NCI-H187 treated with DMSO at 0.1 percent for 48 hours (cell line): ENCODE results near the gene TOGARAM2.

Experiments used
- DNase-seq: peaks from one replicate; lab custom pipeline; 2025; lab: John Stamatoyannopoulos, UW

Gene TOGARAM2

DNA sequence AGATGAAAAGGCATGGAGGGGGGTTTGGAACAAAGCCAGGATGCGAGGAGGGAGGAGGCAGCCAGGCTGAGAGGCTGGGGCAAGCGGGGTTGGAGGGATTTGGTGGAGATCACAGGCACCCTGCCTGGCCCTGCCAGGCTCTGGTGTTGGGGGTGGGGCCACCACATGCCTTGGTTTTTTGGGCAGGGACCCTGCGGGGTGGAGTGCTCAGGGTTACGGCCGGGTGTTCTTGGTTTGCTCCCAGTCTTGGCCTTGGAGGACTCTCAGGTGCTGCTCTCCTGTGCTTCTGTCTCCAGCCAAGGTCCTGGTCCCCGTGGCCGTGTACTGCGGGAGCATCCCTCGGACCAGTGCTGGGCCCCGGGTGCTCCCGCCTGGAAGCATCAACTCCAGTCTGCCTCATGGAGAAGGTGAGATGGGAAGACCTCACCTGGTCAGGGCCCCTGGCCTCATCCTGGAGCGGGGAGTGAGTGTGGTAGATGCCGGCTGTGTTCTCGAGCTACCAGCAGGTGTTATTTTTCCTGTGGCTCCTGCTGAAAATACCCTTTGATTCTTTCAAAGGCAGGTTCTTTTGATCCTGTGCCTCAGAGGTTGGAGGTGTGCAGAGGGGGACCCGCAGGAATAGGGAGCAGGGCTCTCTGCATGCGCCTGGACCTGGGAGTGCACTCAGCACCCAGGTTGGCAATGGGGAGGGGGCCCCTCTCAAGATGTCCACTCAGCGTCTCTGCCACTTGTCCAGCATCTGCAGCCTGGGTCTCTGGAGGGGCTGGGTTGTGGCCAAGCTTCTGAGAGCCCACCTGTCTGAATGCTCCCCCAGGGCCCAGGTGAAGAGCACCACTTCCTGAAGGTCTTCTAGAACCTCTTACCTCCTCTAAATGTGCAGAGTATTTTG, 17.0 kb downstream of the TOGARAM2 start:
- DNase-seq = no peak

DNA sequence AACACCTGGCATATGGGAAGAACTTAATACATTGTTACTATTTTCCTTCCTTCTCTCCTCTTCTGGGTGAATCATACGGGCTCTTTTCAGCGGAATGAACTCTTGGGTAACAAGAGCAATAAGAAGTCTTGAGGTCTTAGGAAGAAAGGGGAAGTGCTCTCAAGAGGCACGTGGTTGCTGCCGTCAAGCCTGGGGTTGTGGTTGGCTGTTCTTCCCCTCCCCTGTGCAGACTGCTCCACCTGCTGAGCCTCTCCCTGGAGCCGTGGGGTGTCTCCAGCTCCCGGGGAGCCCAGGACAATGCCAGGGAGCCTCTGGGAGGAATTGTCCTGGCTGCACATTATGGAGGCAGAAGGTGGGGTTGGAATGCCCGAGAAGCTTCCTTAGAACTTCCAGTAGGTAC, 19.4 kb downstream of the TOGARAM2 start:
- no peak for DNase-seq

DNA sequence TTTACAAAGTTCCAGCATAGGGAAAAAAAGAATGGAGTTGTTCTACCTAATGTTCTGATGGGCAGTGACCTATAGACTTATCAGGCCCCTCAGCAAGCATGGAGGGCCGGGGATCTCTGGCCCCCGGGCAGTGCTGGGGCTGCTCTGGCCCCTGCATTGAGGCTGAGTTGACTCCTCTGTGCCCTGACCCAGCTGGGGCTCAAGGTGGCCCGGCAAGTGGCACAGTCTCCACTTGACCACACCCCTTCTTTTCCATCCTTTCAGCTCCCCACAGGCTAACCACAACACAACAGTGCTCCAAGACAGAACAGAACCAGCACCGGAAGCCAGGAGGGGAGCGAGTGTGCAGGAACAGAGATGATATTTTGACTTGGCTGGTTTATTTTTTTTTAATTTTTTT, 19.9 kb downstream of the TOGARAM2 start:
- DNase-seq = no peak

DNA sequence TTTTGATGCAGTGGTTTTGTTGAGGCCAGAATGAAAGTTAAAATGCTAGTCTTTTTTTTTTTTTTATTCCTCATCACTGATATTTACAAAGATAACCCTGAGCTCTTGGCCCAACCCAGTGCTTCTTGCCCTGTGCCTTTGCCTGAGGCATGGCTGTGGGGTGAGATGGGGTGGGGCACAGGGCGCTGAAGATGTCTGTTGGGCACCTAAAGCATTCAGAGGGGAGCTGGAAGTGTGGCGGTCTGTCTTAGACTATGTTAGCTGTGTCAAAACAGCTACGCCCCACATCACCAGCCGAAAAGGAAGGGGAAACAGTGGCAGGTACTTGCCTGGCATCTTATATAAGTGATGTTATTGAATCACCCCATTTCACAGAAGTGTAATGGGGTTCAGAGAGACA, 20.7 kb downstream of the TOGARAM2 start:
- no peak for DNase-seq

DNA sequence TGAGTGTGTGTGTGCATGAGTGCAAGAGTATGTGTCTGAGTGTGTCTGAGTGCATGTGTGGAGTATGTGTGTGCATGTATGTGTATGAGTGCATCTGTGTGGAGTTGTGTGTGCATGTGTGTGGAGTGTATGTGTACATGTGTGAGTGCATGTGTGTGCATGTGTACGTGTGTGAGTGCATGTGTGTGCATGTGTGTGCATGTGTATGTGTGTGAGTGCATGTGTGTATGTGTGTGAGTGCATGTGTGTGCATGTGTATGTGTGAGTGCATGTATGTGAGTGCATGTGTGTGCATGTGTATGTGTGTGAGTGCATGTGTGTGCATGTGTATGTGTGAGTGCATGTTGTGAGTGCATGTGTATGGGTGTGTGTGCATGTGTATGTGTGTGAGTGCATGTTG, 23.7 kb downstream of the TOGARAM2 start:
- DNase-seq = no peak

DNA sequence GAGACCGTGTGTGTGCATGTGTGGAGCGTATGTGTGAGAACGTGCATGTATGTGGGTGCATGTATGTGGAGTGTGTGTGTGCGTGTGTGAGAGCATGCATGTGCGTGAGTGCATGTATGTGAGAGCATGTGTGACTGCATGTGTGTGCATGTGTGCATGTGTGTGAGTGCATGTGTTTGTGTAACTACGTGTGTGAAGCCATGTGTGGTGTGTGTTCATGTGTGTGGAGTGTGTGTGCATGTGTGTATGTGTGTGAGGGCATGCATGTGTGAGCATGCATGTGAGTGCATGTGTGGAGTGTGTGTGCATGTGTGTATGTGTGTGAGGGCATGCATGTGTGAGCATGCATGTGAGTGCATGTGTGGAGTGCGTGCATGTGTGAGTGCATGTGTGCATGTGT, 24.2 kb downstream of the TOGARAM2 start:
- DNase-seq = no peak

DNA sequence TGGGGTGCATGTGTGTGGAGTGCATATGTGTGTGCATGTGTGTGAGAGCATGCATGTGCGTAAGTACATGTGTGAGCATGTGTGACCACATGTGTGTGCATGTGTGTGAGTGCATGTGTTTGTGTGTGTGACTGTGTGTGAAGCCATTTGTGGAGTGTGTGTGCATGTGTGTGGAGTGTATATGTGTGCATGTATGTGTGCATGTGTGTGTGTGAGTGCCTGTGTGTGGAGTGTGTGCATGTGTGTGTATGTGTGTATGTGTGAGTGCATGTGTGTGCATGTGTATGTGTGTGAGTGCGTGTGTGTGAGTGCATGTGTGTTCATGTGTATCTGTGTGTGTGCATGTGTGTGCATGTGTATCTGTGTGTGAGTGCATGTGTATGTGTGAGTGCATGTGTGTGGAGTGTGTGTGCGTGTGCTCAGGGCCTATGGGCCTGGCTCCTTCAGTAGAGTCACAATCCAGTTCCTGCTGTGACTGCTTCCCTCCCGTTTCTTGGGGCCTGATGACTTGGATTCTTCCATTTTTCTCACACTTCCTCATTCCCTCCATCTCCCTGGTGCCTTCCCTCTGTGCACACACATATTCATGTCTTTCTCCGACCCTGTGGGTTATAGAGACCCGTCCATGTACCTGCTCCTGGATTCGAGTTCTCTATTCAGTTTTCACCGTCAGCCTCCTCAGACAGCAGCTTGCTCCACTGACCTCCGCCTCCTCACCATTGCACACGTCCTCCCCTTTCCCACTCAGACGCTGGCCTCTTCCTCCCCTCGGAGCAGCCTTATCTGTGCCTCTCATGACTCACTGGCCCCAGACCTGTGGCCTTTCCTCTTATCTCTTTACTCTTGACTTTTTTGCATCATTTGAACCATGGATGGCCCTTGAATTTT, 25.2 kb downstream of the TOGARAM2 start:
- DNase-seq = no peak

DNA sequence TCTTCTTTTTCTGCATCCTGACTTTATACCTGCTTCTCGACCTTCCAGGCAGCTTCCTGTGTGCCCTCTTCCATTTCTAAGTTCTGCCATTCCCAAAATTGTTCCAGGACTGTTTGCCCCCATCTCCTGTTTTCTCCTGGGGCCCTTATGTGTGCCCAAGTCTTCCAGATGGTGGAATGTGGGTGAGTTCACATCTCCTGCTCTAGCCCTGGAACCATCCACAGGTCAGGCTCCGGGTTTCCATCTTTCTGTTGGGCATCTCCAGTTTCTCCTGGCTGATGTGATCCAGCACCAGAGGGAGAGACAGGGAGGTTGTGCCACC, 25.8 kb downstream of the TOGARAM2 start:
- no peak for DNase-seq

DNA sequence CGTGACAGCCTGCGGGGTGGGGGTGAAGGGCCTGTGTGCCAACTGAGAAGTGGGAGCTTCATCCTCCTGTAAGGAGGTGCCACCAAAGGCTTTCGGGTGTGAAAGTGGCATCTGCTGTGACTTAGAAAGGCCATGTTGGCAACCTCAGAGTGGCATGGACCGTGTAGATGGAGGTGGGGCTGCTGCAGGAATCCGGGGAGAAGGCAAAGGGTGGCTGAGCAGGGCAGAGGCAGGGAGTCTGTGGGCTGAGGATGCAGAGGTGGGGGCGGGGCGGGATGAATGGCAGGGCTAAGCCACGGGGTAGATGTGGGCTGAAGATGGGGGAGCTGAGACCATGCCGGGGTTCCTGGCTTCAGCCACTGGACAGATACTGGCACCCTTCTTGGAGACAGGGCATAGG, 28.2 kb downstream of the TOGARAM2 start:
- no peak for DNase-seq

DNA sequence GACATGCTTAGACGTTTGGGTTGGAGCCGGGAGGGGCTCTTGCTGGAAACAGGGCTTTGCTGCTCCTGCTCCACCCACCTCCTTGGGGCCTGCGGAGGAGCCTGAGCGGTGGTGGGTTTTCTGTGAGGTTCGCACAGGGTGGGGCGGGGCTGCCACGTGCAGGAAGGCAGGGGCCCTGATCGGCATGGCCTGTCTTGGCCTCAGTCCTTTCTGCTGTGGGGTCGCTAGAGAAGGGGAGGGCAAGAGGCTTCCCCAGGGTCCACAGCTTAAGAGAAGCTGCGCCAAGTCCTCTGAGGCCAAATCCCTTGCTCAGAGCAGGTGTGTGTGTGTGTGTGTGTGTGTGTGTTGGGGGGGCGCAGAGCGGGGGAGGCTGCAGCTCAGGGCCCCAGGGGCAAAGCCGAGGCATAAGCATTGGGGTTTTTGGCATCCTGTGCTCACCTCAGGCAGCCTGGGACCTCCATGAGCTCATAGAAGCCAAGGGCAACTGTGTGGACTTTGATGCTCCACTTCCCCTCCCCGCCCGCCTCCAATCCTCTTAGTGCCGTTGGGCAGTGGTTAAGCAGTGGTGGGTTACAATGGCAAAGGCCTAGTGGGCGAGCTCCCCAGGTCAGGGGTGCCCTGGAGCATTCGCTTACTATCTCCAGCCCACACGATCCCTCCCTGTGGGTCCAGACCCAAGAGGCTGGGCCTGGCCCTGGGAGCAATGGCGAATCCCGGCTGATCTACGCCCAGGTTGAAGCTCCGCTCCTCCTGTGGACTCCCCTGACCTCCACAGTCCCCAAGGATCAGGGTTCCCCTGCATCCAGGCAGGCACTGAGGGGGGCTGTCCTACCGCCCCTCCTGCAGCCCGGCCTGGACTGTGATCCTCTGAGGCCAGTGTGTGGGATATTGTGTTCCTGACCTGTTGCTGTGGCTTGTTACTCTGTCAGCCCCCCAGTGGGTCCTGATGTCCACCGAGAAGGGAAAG, 28.9 kb downstream of the TOGARAM2 start:
- DNase-seq = no peak

DNA sequence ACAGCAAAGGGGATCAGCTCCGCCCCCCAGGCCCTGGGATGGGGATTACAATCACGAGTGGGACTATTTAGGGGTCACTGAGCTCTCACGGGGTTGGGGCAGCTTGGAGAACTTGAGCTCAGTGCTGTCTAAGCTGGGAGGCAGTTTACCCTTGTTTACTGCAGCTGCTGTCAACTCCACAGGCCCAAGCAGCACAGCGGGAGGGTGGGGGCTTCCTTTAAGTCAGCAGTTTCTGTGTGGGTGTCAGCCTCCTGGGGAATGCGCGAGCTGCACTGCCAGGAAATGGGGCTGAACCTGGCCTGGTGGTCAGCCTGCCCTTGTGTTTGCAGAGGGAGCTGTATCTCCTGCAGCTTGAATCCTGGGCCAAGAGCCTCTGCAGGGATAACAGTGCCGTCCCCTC, 29.8 kb downstream of the TOGARAM2 start:
- no peak for DNase-seq

DNA sequence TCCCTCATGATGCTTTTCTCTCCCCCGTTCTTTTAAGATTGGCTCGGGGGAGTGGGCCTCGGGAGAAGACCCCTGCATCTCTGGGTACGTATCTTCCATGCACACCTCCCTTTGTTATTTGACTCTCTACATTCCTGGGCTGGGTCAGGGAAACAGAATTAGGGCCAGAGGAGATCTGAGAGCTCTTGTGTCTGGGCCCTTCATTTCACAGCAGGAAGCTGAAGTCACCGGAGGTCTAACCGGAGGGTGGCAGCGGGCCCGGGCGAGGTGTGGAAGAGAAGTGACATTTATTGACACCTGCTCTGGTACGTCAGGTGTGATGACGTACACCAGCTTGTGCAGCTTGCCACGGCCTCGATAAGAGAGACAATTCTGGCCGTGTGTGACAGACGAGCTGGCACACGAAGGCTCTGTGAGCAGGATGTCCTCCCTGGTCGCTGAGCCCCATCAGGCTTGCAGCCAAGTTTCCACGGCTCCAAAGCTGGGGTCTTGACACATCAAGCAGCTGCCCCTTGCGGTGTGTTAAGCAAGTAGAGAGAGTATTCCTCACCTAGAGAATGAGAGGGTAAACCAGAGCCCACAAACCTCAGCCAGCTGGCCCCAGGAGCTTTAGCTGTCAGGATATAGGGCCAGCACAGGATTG, 30.4 kb downstream of the TOGARAM2 start:
- DNase-seq = no peak

DNA sequence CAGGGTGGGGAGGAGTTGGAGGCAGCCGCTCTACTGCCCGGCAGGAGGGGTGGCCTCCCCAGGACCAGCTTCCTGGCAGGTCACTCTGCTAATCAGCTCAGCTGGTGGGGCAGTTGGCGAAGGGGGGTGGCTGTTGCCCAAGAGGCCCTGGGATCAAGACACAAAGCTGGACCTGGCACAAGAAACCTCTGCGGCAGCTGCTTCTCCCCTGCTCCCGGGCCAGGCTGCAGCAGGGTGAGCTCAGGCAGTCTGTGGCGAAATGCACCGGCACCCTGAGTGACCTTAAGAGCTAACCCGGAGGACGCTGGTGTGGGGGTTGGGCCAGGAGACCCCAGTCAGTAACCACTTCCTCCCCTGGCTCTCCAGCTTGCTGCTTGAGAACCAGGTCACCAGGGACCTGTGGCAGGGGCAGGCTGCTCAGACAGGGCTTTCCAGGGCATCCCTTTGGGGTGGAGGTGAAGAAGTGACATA, 31.1 kb downstream of the TOGARAM2 start:
- DNase-seq = no peak

DNA sequence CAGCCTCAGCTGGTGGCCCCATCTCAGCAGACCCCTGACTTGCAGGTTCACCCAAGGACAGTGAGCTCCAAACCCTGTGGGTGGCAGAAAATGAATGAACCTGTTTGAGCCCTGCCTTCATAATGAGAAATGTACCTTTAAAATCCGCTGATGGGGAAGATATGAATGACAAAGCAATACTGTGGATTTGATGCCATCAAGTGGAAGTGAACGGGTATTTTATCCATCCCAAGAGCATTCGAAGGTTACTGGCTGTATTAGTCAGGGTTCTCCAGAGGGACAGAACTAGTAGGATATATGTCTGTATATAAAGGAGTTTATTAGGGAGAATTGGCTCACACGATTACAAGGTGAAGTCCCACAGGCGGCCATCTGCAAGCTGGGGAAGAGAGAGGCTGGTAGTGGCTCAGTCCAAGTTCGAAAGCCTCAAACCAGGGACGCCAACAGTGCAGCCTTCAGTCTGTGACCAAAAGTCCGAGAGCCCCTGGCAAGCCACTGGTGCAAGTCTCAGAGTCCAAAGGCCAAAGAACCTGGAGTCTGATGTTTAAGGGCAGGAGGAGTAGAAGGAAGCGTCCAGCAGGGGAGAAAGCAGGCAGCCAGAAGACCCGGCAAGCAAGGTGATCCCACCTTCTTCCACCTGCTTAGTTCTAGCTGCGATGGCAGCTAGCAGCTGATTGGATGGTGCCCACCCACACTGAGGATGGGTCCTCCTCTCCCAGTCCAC, 32.1 kb downstream of the TOGARAM2 start:
- DNase-seq = no peak

DNA sequence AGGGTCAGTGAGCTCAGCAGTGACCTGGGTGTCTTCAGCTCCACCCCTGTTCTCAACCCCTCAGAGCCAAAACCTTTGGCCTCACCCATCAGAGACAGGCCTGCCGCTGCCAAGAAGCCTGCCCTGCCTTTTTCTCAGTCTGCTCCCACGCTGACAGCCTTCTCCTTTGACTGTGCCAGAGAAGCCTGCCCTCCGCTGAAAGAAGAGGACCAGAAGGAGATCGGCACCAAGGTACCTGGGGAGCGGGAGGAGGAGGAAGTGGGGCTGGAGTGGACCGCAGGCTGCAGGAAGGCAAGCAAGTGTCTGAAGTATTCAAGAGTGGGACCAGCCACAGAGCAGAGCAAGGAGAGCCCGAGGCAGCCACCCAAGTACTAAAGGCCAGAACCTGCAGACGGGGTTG, 33.2 kb downstream of the TOGARAM2 start:
- no peak for DNase-seq

DNA sequence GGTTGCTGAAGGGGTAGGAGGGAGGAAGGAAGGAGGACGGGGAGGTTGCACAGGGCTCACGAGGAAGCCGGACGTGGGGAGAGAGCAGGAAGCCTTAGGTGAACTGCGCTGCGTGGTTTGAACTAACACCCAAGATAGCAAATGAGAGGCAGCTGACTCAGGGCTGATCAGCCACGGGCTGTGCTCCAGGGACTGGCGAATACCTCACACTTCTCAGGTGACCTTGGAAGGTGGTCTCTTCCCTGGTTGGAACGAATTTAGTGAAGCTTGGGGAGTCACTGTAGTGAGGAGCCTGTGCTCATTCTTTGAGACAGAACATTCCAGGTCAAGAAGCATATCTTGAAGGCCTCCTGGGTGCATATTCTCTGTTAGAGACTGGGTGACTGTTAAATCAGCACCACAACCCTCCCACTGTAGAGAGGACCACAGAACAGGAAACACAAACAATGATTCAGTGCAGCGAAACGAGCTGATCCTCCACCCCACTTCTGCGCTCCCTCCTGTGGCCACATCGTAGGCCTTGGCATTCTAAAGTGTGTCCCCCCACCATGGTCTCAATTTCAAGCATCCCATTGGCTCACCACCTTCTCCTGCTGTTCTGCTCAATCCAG, 33.8 kb downstream of the TOGARAM2 start:
- DNase-seq = no peak

DNA sequence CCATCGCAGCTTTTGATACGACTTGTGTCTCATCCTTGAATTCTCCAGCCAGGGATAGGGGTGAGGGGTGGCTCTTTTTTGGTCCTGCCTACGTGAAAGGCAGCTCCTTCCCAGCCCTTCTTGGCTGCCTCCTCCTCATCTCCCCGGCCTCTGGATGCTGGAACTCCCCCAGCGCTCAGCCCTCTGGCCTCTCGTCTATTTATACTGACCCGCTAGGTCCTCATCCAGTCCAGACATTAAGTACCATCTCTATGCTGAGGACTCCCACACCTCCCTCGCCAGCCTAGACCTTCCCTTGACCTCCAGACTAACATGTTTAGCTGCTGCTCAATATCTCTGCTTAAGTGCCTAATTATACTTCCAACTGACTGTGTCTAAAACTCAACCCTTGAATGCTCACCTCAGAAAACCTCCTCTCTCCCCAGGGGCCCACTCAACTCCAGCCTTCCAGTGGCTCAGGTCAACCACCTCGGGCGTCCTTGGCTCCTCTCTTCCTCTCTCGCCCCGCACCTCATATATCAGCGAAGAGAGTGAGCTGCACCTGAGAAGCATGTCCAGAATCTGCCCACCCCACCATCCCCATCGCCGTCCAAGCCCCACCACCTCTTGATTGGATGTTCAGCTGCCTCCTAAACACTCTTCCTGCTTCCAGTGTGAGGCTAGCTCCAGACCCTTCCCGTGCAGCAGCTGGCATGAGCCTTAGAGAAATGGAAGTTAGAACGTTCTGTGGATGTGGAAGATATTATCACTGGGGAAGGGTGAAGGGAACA, 34.8 kb downstream of the TOGARAM2 start:
- DNase-seq = peak; percentile 37

DNA sequence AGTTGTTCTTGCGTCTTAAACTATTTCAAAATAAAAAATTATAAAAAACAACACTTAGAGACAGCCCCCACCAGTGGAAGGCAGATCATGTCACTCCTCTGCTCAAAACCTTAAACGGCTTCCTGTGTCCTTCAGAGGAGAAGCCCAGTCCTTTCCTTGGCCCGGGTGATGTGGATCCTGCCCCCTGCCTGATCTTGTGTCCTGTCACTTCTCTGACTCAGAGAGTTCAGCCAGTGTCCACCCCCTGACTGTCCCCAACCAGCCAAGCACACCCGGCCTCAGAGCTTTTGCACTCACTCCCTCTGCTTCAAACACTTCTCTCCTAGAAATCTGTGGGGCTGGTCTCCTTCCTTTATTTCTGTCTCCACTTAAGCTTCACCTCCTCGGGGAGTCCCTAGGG, 35.4 kb downstream of the TOGARAM2 start:
- DNase-seq = no peak

DNA sequence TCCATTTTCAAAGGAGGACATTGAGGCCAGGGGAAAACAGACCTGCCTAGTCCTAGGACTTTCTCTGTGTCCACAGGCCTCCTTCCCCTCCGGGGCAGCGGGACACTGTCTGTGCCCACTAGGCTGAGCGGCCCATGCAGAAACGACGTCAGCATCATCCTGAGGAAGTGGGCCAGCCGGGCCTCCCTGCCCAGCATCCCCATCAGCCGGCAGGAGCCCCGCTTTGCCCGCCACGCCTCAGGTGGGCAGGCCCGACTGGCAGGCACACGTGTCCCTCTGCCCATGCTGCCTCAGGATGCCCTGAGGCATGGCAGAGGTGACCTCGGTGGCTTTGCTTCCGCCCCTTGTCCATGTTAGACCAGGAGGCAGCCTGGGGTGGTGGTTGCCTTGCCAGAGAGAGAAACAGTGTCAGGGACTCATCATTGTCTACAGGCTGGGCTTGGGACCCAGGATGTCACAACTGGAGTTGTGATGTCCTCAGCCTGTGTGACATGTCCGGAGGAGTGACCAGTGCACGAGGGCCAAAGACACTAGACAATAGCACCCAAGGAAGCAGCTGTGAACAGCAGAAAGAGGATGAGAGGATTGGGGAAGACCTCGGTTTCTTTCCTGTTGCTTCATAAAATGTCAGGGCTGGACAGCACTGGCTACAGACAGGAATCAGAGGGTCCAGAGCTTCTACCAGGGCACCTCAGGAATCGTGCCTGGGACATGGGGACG, 36.8 kb downstream of the TOGARAM2 start:
- DNase-seq = no peak
